Measurements from ENCODE around the gene ABHD17C.

- TF ChIP-seq POLR2A (IDR thresholded peaks at IDR 0.05), result no peak
- no peak for TF ChIP-seq CTCF (IDR thresholded peaks at IDR 0.05)
Measured at GRCh38 chr15:80790236-80790635, 95.1 kb downstream of the ABHD17C start.
